A673 (cell line): Measurements from ENCODE around the gene DNMBP. TPM values are rescaled to one million over a fixed set of nuclear protein-coding genes. Genes with fewer than 3 reads are reported as not detected.

Experiments used
- BruUV-seq: library from RNA; stranded (reverse); fragments of 400-500 nt; replicated peaks from 2 replicates; lab custom pipeline; 2021; lab: Mats Ljungman, UMichigan
- CTCF ChIA-PET: fragments of 300-600 bp; sonication (Branson Sonifier 250); formaldehyde crosslinking; loops from one replicate; lab custom pipeline; 2022; ENCODE audit warnings: antibody characterized with exemption; lab: Charles Lee
- POLR2A ChIA-PET: fragments of 300-600 bp; sonication (Branson Sonifier 250); formaldehyde crosslinking; loops from one replicate; lab custom pipeline; 2022; ENCODE audit warnings: antibody characterized with exemption; ENCODE audit not compliant: low non-redundant PET; lab: Charles Lee
- DNase-seq: peaks from one replicate; pipeline ENCODE4 v3.0.0-alpha.2; 2015; ENCODE audit warnings: low spot score
- H3K27ac ChIP-seq: fragments of 200-600 bp; sonication (generic); 2 replicates; pipeline ENCODE4 v1.5.1; 2016; ENCODE audit warnings: mixed run types, low read depth, mild to moderate bottlenecking, mixed read lengths, antibody characterized with exemption, low read length; ENCODE audit not compliant: poor library complexity, severe bottlenecking
- H3K27me3 ChIP-seq: fragments of 200-600 bp; sonication (generic); replicated peaks from 2 replicates; pipeline ENCODE4 v1.6.1; 2017; ENCODE audit warnings: mixed run types, low read depth, mild to moderate bottlenecking, mixed read lengths, antibody characterized with exemption, low read length; ENCODE audit not compliant: insufficient read depth, poor library complexity
- H3K36me3 ChIP-seq: fragments of 200-600 bp; sonication (generic); 2 replicates; pipeline ENCODE4 v1.6.1; 2016; ENCODE audit warnings: mixed run types, mild to moderate bottlenecking, mixed read lengths, antibody characterized with exemption, low read length; ENCODE audit not compliant: insufficient read depth, poor library complexity, severe bottlenecking
- H3K4me1 ChIP-seq: fragments of 200-600 bp; sonication (generic); 2 replicates; pipeline ENCODE4 v1.6.1; 2017; ENCODE audit warnings: mixed run types, mild to moderate bottlenecking, mixed read lengths, antibody characterized with exemption, low read length; ENCODE audit not compliant: insufficient read depth, poor library complexity, severe bottlenecking
- H3K4me3 ChIP-seq: fragments of 200-600 bp; sonication (generic); 2 replicates; pipeline ENCODE4 v1.5.1; 2016; ENCODE audit warnings: low read depth, mixed run types, mild to moderate bottlenecking, mixed read lengths, low read length; ENCODE audit not compliant: poor library complexity, severe bottlenecking
- H3K9me3 ChIP-seq: fragments of 200-600 bp; sonication (generic); 2 replicates; pipeline ENCODE4 v1.6.1; 2016; ENCODE audit warnings: mixed run types, low read depth, mild to moderate bottlenecking, mixed read lengths, antibody characterized with exemption, low read length; ENCODE audit not compliant: poor library complexity, severe bottlenecking
- CTCF ChIP-seq: fragments of 300-800, 200-600 bp; sonication (generic); conservative IDR thresholded peaks from 2 replicates; pipeline ENCODE4 v1.5.1; 2017; ENCODE audit warnings: low read depth, mild to moderate bottlenecking, antibody characterized with exemption, low read length, moderate library complexity, mixed read lengths
- EZH2 ChIP-seq: fragments of 200-600 bp; sonication (generic); IDR thresholded peaks from 2 replicates; pipeline ENCODE4 v1.6.1; 2017; ENCODE audit warnings: borderline replicate concordance, low read depth, mild to moderate bottlenecking, mixed read lengths, antibody characterized with exemption, low read length; ENCODE audit not compliant: poor library complexity, severe bottlenecking
- intact Hi-C: fragments of 100-400 bp; cut with micrococcal nuclease; formaldehyde crosslinking; loops from one replicate; pipeline ENCODE4 v1.10.0; 2022; ENCODE audit not compliant: unreplicated experiment
- total RNA-seq: library from RNA; stranded (reverse); gene quantifications from 2 replicates; pipeline ENCODE4 v1.2.3, GENCODE V29; 2021

Gene DNMBP
- total RNA-seq, 1 experiment from 2014 or later: 28.0 TPM

- TF ChIP-seq EZH2: no peak
- no peak for TF ChIP-seq CTCF
- DNase-seq: no peak
- Histone ChIP-seq H3K27ac (no peak overlapping the region), H3K27me3 (no peaks in the 10 kb centered on the region), H3K9me3 (no peaks in the 10 kb centered on the region), H3K4me1 (peaks cover 4% of the 10 kb centered on the region), H3K36me3 (no peaks in the 10 kb centered on the region), H3K4me3 (no peak overlapping the region)
- no TSS peak for BruUV-seq
- ChIA-PET POLR2A (no interaction called here), CTCF (interaction anchor here (1.2 kb wide), 1 partner anchor 13 kb away, joined by 6 read pairs; no protein-coding TSS in a partner anchor)
- intact Hi-C loops: no loop called here
These were observed 149.3 kb downstream of the DNMBP start for GRCh38 chr10:99860466-99860865.

GRCh38 chr10:99859585-99859984 is 150.2 kb downstream of the DNMBP start:
- TF ChIP-seq EZH2 (no peak), CTCF (peak; percentile 61)
- Histone ChIP-seq H3K4me1 (peaks cover 4% of the 10 kb centered on the region), H3K9me3 (no peaks in the 10 kb centered on the region), H3K27me3 (no peaks in the 10 kb centered on the region), H3K4me3 (no peak overlapping the region), H3K27ac (no peak overlapping the region), H3K36me3 (no peaks in the 10 kb centered on the region)
- CTCF ChIA-PET: interaction anchor here (0.6 to 1.2 kb wide), 2 partner anchors 13 to 663 kb away, joined by 3 to 6 read pairs; no protein-coding TSS in a partner anchor
- intact Hi-C loops: loop anchor here (10.0 kb wide), 1 partner anchor 485 kb away; the partner anchor contains the start of gene SCD
- no TSS peak for BruUV-seq
- POLR2A ChIA-PET: interaction anchor here (0.6 kb wide), 1 partner anchor 126 kb away, joined by 3 read pairs; no protein-coding TSS in a partner anchor
- DNase-seq: peak; percentile 34

GRCh38 chr10:99858849-99859248 is 150.9 kb downstream of the DNMBP start:
- Histone ChIP-seq H3K27me3 (no peaks in the 10 kb centered on the region), H3K9me3 (no peaks in the 10 kb centered on the region), H3K4me3 (no peak overlapping the region), H3K27ac (no peak overlapping the region), H3K4me1 (no peaks in the 10 kb centered on the region), H3K36me3 (no peaks in the 10 kb centered on the region)
- intact Hi-C loops: loop anchor here (10.0 kb wide), 1 partner anchor 486 kb away; the partner anchor contains the start of gene SCD
- CTCF ChIA-PET: no interaction called here
- POLR2A ChIA-PET: no interaction called here
- DNase-seq: no peak
- BruUV-seq: no TSS peak
- TF ChIP-seq CTCF: no peak
